ENCODE results near the gene GAREM1. TPM values are rescaled to one million over a fixed set of nuclear protein-coding genes. Genes with fewer than 3 reads are reported as not detected.
"Not testable (repeated sequence)": the region's sequence is repeated elsewhere in the genome, so short reads cannot be mapped to it uniquely, and the experiment has no call there.

GAREM1 gene
- total RNA-seq, 1 experiment from 2014 or later, result 21.4 TPM

GRCh38 chr18:32242395-32242794 is 228.3 kb downstream of the GAREM1 start:
- no peaks in the 10 kb centered on the region for H3K36me3 Mint-ChIP-seq (ENCODE audit: insufficient read depth, unreplicated experiment)
- no peak overlapping the region for H3K4me3 Mint-ChIP-seq (ENCODE audit: unreplicated experiment)
- H3K27me3 Mint-ChIP-seq (ENCODE audit: insufficient read depth, unreplicated experiment), result no peaks in the 10 kb centered on the region
- intact Hi-C loops (cut with micrococcal nuclease), result no loop called here
- H3K9me3 Mint-ChIP-seq (ENCODE audit: unreplicated experiment), result no peaks in the 10 kb centered on the region
- CTCF ChIA-PET, result interaction anchor here (0.6 to 2.0 kb wide), 3 partner anchors 10 to 230 kb away, joined by 3 to 5 read pairs (median 5); no protein-coding TSS in a partner anchor
- no peaks in the 10 kb centered on the region for H3K4me1 Mint-ChIP-seq (ENCODE audit: insufficient read depth, unreplicated experiment)
- DNase-seq (ENCODE audit: unreplicated experiment), result no peak
- BruUV-seq (replicated peaks), result no TSS peak
- POLR2A ChIA-PET, result no interaction called here
- TF ChIP-seq, protein P1, sequence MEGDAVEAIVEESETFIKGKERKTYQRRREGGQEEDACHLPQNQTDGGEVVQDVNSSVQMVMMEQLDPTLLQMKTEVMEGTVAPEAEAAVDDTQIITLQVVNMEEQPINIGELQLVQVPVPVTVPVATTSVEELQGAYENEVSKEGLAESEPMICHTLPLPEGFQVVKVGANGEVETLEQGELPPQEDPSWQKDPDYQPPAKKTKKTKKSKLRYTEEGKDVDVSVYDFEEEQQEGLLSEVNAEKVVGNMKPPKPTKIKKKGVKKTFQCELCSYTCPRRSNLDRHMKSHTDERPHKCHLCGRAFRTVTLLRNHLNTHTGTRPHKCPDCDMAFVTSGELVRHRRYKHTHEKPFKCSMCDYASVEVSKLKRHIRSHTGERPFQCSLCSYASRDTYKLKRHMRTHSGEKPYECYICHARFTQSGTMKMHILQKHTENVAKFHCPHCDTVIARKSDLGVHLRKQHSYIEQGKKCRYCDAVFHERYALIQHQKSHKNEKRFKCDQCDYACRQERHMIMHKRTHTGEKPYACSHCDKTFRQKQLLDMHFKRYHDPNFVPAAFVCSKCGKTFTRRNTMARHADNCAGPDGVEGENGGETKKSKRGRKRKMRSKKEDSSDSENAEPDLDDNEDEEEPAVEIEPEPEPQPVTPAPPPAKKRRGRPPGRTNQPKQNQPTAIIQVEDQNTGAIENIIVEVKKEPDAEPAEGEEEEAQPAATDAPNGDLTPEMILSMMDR (IDR thresholded peaks at IDR 0.05; ENCODE audit: unreplicated experiment), result no peak
- H3K27ac Mint-ChIP-seq (ENCODE audit: low read depth, unreplicated experiment), result no peak overlapping the region

- TF ChIP-seq, protein P1 (IDR thresholded peaks at IDR 0.05; ENCODE audit: unreplicated experiment), result no peak
- ChIA-PET POLR2A (interaction anchor here (0.7 kb wide), 1 partner anchor 12 kb away, joined by 3 read pairs; no protein-coding TSS in a partner anchor), CTCF (interaction anchor here (0.8 to 1.2 kb wide), 2 partner anchors 80 to 311 kb away, joined by 3 to 4 read pairs; no protein-coding TSS in a partner anchor)
- no peaks in the 10 kb centered on the region for H3K36me3 Mint-ChIP-seq (ENCODE audit: insufficient read depth, unreplicated experiment)
- no peak overlapping the region for H3K27ac Mint-ChIP-seq (ENCODE audit: low read depth, unreplicated experiment)
- no peak overlapping the region for H3K4me3 Mint-ChIP-seq (ENCODE audit: unreplicated experiment)
- BruUV-seq (replicated peaks), result no TSS peak
- H3K9me3 Mint-ChIP-seq (ENCODE audit: unreplicated experiment), result peaks cover 4% of the 10 kb centered on the region
- no peaks in the 10 kb centered on the region for H3K27me3 Mint-ChIP-seq (ENCODE audit: insufficient read depth, unreplicated experiment)
- intact Hi-C loops (cut with micrococcal nuclease), result no loop called here
- H3K4me1 Mint-ChIP-seq (ENCODE audit: insufficient read depth, unreplicated experiment), result no peaks in the 10 kb centered on the region
- DNase-seq (ENCODE audit: unreplicated experiment), result no peak
Measured at GRCh38 chr18:32238635-32239268, 231.9 kb downstream of the GAREM1 start.

DNA sequence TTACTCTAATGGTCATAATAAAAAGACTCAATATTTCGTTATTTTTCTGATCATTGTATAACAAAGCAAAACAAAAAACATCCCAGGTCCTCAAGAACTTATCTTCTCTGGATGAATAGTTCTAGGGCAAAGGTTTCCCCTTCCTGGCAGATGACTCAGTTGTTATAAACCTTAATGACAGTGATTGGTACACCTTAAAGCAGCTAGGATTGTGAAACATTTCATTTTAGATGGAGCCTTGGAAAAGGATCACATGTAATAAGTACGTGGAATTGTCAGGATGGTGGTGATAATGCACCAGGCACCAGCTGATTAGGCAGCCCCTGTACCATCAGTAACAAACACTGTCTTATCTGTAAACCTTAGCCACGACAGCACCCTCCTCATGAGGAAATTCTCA is 233.6 kb downstream of the GAREM1 start:
- H3K27ac Mint-ChIP-seq (ENCODE audit: low read depth, unreplicated experiment), result no peak overlapping the region
- no peaks in the 10 kb centered on the region for H3K27me3 Mint-ChIP-seq (ENCODE audit: insufficient read depth, unreplicated experiment)
- no peaks in the 10 kb centered on the region for H3K4me1 Mint-ChIP-seq (ENCODE audit: insufficient read depth, unreplicated experiment)
- ChIA-PET CTCF (interaction anchor here (2.1 kb wide), 1 partner anchor 234 kb away, joined by 8 read pairs; the partner anchor contains the start of gene GAREM1), POLR2A (interaction anchor here (1.0 kb wide), 1 partner anchor 23 kb away, joined by 3 read pairs; no protein-coding TSS in a partner anchor)
- TF ChIP-seq, protein P1 (IDR thresholded peaks at IDR 0.05; ENCODE audit: unreplicated experiment), result no peak
- BruUV-seq (replicated peaks), result no TSS peak
- H3K36me3 Mint-ChIP-seq (ENCODE audit: insufficient read depth, unreplicated experiment), result no peaks in the 10 kb centered on the region
- peak; percentile 40 for DNase-seq (ENCODE audit: unreplicated experiment)
- H3K4me3 Mint-ChIP-seq (ENCODE audit: unreplicated experiment), result no peak overlapping the region
- intact Hi-C loops (cut with micrococcal nuclease), result no loop called here
- peaks cover 7% of the 10 kb centered on the region for H3K9me3 Mint-ChIP-seq (ENCODE audit: unreplicated experiment)

DNA sequence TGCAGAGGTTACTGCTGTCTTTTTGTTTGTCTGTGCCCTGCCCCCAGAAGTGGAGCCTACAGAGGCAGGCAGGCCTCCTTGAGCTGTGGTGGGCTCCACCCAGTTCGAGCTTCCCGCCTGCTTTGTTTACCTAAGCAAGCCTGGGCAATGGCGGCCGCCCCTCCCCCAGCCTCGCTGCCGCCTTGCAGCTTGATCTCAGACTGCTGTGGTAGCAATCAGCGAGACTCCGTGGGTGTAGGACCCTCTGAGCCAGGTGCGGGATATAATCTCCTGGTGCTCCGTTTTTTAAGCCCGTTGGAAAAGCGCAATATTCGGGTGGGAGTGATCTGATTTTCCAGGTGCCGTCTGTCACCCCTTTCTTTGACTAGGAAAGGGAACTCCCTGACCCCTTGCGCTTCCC is 237.3 kb downstream of the GAREM1 start:
- POLR2A ChIA-PET, result not testable (repeated sequence)

More for the DNA sequence above, 237.3 kb downstream of the GAREM1 start:
- H3K36me3 Mint-ChIP-seq (ENCODE audit: insufficient read depth, unreplicated experiment); BruUV-seq (replicated peaks); H3K27ac Mint-ChIP-seq (ENCODE audit: low read depth, unreplicated experiment); intact Hi-C loops (cut with micrococcal nuclease); DNase-seq (ENCODE audit: unreplicated experiment); H3K9me3 Mint-ChIP-seq (ENCODE audit: unreplicated experiment); H3K4me3 Mint-ChIP-seq (ENCODE audit: unreplicated experiment); H3K4me1 Mint-ChIP-seq (ENCODE audit: insufficient read depth, unreplicated experiment); H3K27me3 Mint-ChIP-seq (ENCODE audit: insufficient read depth, unreplicated experiment); CTCF ChIA-PET: not testable (repeated sequence)
